Muscle of leg (tissue), 11 donors: ENCODE results near the gene PCP4. TPM values are rescaled to one million over a fixed set of nuclear protein-coding genes. Genes with fewer than 3 reads are reported as not detected.

Experiments used
- DNase-seq: peaks from one replicate; pipeline ENCODE4 v3.0.0; 2013
- H3K27ac ChIP-seq: one replicate; pipeline ENCODE4 v1.5.1; 2013; ENCODE audit warnings: mild to moderate bottlenecking, low read length, control low read depth
- H3K27me3 ChIP-seq: one replicate; pipeline ENCODE4 v1.6.1; 2013; ENCODE audit warnings: low read length; ENCODE audit not compliant: control insufficient read depth, insufficient read depth
- H3K36me3 ChIP-seq: one replicate; pipeline ENCODE4 v1.6.1; 2013; ENCODE audit warnings: low read length; ENCODE audit not compliant: control insufficient read depth, insufficient read depth
- H3K4me1 ChIP-seq: one replicate; pipeline ENCODE4 v1.6.1; 2013; ENCODE audit warnings: low read length; ENCODE audit not compliant: control insufficient read depth, insufficient read depth
- H3K4me3 ChIP-seq: one replicate; pipeline ENCODE4 v1.5.1; 2013; ENCODE audit warnings: low read length, control low read depth
- H3K9me3 ChIP-seq: replicated peaks from 2 replicates; pipeline ENCODE4 v1.6.1; 2013; ENCODE audit warnings: low read depth, low read length; ENCODE audit not compliant: control insufficient read depth
- WGBS: methylation state at CpG from one replicate; pipeline ENCODE4 v1.1.5; 2013; ENCODE audit warnings: missing lambda C conversion rate; ENCODE audit not compliant: insufficient coverage; 5-methylcytosine and 5-hydroxymethylcytosine counted together
- polyA plus RNA-seq, 8 donors: library from polyadenylated mRNA; unstranded; fragments of 120-200 nt; gene quantifications; one replicate each; pipeline versions ENCODE4 v1.2.1 to v1.2.3, GENCODE V29; 2013; ENCODE audit warnings: inconsistent platforms in 1 of 8, low replicate concordance in 1 of 8; ENCODE audit not compliant: insufficient read length in 8 of 8, insufficient read depth in 1 of 8
- total RNA-seq: library from RNA; stranded (reverse); fragments of 120-200 nt; gene quantifications from one replicate; pipeline ENCODE4 v1.2.4, GENCODE V29; 2013

Gene PCP4
- total and polyA plus RNA-seq, 9 donors: 0.31 to 2.9 (median 1.2) TPM

DNA sequence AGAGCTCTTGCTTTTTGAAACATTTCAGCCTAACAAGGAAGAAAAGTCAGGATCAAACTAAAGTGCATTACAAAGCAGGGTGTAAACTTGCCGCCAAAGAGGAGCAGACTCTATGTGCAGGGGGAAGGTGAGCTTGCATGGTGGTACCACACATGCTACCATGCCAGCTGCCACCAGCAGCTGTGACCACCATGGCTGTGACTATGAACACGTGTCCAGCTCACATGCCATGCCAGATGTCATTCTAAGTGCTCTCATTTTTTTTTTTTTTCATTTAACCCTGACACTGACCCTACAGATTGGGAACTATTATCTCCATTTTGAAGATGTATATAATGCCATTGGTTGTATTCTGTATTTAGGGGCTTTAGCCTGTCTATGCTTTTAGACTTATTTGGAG is 79.0 kb downstream of the PCP4 start:
- 100% methylated on average over 1 of the region's 2 CpGs for WGBS
- DNase-seq: peak; percentile 38
- no peak overlapping the region for H3K4me3 ChIP-seq
- no peak overlapping the region for H3K27ac ChIP-seq
- no peaks in the 10 kb centered on the region for H3K36me3 ChIP-seq
- H3K9me3 ChIP-seq: peaks cover 5% of the 10 kb centered on the region
- peaks cover 4% of the 10 kb centered on the region for H3K4me1 ChIP-seq
- peaks cover 6% of the 10 kb centered on the region for H3K27me3 ChIP-seq

DNA sequence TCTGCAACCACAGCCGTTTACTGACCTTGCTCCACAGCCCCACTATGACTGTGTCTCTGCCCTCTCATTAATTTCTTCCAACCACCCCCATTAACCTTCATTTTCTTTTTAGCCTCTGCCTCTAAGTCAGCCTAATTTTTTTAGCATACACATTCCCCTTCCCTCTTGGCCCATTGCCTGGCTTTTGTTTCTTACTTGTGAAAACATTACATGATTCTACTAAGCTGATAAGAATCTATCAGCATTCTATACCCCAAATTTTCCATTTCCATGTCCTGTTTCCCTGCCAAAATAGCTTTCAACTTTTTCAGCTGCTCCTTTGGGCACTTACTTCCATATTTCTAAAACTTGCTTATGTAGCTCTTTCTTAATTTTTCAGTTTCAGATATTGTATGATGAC is 79.8 kb downstream of the PCP4 start:
- peaks cover 4% of the 10 kb centered on the region for H3K4me1 ChIP-seq
- H3K27me3 ChIP-seq: peaks cover 9% of the 10 kb centered on the region
- 50% methylated on average over 1 of the region's 1 CpG for WGBS
- H3K36me3 ChIP-seq: no peaks in the 10 kb centered on the region
- H3K9me3 ChIP-seq: peaks cover 5% of the 10 kb centered on the region
- no peak overlapping the region for H3K27ac ChIP-seq
- peak; percentile 35 for DNase-seq
- no peak overlapping the region for H3K4me3 ChIP-seq

GRCh38 chr21:39951183-39952101 is 84.2 kb downstream of the PCP4 start:
- H3K9me3 ChIP-seq: no peaks in the 10 kb centered on the region
- WGBS: 75% methylated on average over 18 of the region's 18 CpGs
- peaks cover 11% of the 10 kb centered on the region for H3K27me3 ChIP-seq
- no peak overlapping the region for H3K4me3 ChIP-seq
- H3K27ac ChIP-seq: no peak overlapping the region
- DNase-seq: no peak
- H3K36me3 ChIP-seq: no peaks in the 10 kb centered on the region
- peaks cover 4% of the 10 kb centered on the region for H3K4me1 ChIP-seq

DNA sequence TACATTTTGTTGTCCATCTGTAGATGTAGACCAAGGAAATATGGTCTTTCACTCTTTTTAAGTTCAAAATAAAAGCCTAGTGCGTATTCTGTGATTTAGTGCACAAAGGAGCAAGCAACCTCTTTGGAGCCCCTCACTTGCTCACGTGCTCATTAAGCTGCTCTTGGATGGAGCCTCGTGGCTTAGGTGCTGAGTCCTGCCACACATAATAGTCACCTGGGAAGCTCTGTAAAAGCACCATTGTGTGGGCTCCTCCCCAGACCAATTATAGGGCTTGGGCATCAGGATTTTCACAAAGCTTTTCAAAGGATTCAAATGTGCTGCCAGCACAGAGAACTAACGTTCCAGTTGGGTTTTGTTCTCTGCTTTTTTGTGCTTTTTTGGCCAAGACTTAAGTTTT is 85.0 kb downstream of the PCP4 start:
- no peak overlapping the region for H3K4me3 ChIP-seq
- no peak overlapping the region for H3K27ac ChIP-seq
- H3K36me3 ChIP-seq: no peaks in the 10 kb centered on the region
- no peak for DNase-seq
- peaks cover 13% of the 10 kb centered on the region for H3K27me3 ChIP-seq
- H3K9me3 ChIP-seq: no peaks in the 10 kb centered on the region
- H3K4me1 ChIP-seq: peaks cover 4% of the 10 kb centered on the region
- 62% methylated on average over 4 of the region's 4 CpGs for WGBS

- Histone ChIP-seq H3K4me1 (peaks cover 4% of the 10 kb centered on the region), H3K4me3 (no peak overlapping the region), H3K27me3 (peaks cover 13% of the 10 kb centered on the region), H3K36me3 (no peaks in the 10 kb centered on the region), H3K27ac (no peak overlapping the region), H3K9me3 (no peaks in the 10 kb centered on the region)
- no peak for DNase-seq
- WGBS: 79% methylated on average over 7 of the region's 10 CpGs
These were observed 87.3 kb downstream of the PCP4 start for GRCh38 chr21:39954570-39954969.

GRCh38 chr21:39955326-39955725 is 88.1 kb downstream of the PCP4 start:
- 80% methylated on average over 1 of the region's 4 CpGs for WGBS
- Histone ChIP-seq H3K27me3 (peaks cover 13% of the 10 kb centered on the region), H3K4me1 (peaks cover 3% of the 10 kb centered on the region), H3K9me3 (peaks cover 5% of the 10 kb centered on the region), H3K36me3 (no peaks in the 10 kb centered on the region), H3K27ac (no peak overlapping the region), H3K4me3 (no peak overlapping the region)
- no peak for DNase-seq

GRCh38 chr21:39956586-39956985 is 89.3 kb downstream of the PCP4 start:
- Histone ChIP-seq H3K27me3 (peaks cover 7% of the 10 kb centered on the region), H3K27ac (no peak overlapping the region), H3K4me1 (no peaks in the 10 kb centered on the region), H3K36me3 (no peaks in the 10 kb centered on the region), H3K4me3 (no peak overlapping the region), H3K9me3 (peaks cover 5% of the 10 kb centered on the region)
- DNase-seq: no peak
- 83% methylated on average over 2 of the region's 4 CpGs for WGBS

DNA sequence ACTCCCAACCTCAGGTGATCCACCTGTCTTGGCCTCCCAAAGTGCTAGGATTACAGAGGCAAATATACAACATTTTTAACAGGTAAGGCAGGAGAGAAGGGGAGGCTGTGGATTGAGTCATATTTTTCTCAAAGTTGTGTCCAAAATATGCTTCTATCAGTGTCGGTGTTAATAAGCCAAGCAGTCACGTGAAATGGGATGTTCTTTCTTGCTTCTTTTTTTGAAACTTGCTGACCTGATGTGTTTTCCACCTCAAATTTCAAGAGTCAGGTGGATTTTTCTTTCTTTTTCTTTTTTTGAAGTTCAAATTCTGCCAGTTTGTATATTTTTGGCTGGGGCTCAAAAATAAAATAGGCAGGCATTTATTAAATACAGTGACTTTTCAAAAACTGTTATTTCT is 91.5 kb downstream of the PCP4 start:
- no peak overlapping the region for H3K27ac ChIP-seq
- H3K9me3 ChIP-seq: peaks cover 5% of the 10 kb centered on the region
- no CpG with 5 or more reads among the region's 2 CpGs for WGBS
- no peaks in the 10 kb centered on the region for H3K36me3 ChIP-seq
- no peaks in the 10 kb centered on the region for H3K4me1 ChIP-seq
- no peak for DNase-seq
- peaks cover 4% of the 10 kb centered on the region for H3K27me3 ChIP-seq
- no peak overlapping the region for H3K4me3 ChIP-seq

- H3K27me3 ChIP-seq: peaks cover 2% of the 10 kb centered on the region
- DNase-seq: no peak
These were observed 94.0 kb downstream of the PCP4 start for GRCh38 chr21:39961251-39961650.

DNA sequence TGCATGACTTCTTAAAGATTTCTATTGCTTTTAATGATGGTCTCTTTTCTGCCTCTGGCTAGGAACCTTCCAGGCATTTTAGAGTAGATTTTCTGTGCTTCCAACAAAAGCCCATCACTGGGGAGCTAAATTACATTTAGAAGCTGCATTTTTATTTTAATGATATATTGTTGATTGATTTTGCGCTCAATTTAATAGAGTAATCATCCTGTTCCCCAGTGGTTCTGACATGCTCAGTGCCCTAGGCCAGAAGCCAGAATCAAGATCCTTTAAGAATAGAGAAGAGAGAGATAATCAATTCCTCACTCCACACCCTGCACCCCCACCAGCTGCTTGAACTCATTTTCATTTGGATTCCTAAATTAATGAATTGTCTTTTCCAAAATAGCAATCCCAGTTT is 97.8 kb downstream of the PCP4 start:
- H3K27ac ChIP-seq: no peak overlapping the region
- no peak overlapping the region for H3K4me3 ChIP-seq
- peak; percentile 25 for DNase-seq
- H3K4me1 ChIP-seq: no peaks in the 10 kb centered on the region
- peaks cover 11% of the 10 kb centered on the region for H3K27me3 ChIP-seq
- WGBS: no CpG with 5 or more reads among the region's 1 CpG
- H3K36me3 ChIP-seq: no peaks in the 10 kb centered on the region
- H3K9me3 ChIP-seq: peaks cover 2% of the 10 kb centered on the region

More at GRCh38 chr21:39961251-39961650, 94.0 kb downstream of the PCP4 start:
- WGBS: no CpG with 5 or more reads among the region's 1 CpG
- Histone ChIP-seq H3K9me3 (peaks cover 5% of the 10 kb centered on the region), H3K4me3 (no peak overlapping the region), H3K36me3 (no peaks in the 10 kb centered on the region), H3K4me1 (no peaks in the 10 kb centered on the region), H3K27ac (no peak overlapping the region)
